Activated CD8-positive, alpha-beta memory T cell treated with anti-CD3 and anti-CD28 coated beads for 36 hours (primary cell): ENCODE measurements around the gene THRAP3. TPM values are rescaled to one million over a fixed set of nuclear protein-coding genes. Genes with fewer than 3 reads are reported as not detected.

Experiments used
- CTCF ChIA-PET: fragments of 350-600 bp; sonication (Branson Sonifier 250); formaldehyde crosslinking; loops from one replicate; lab custom pipeline; 2021; ENCODE audit warnings: antibody characterized with exemption; lab: Charles Lee
- POLR2A ChIA-PET: fragments of 350-600 bp; sonication (Branson Sonifier 250); formaldehyde crosslinking; loops from one replicate; lab custom pipeline; 2021; ENCODE audit warnings: antibody characterized with exemption; lab: Charles Lee
- total RNA-seq, 2 experiments: library from RNA; stranded (reverse); gene quantifications; one replicate each; pipeline ENCODE4 v1.2.3, GENCODE V29; 2021

Gene THRAP3
- total RNA-seq, 2 experiments from 2014 or later = 162 to 167 TPM

- CTCF ChIA-PET = no interaction called here
- POLR2A ChIA-PET = no interaction called here
Observed at GRCh38 chr1:36327421-36328087, 103.3 kb downstream of the THRAP3 start.

- POLR2A ChIA-PET = no interaction called here
- CTCF ChIA-PET = interaction anchor here (1.1 kb wide), 1 partner anchor 16 kb away, joined by 3 read pairs; no protein-coding TSS in a partner anchor
Observed at GRCh38 chr1:36328088-36328480, 103.8 kb downstream of the THRAP3 start.

GRCh38 chr1:36328713-36329112, 104.5 kb downstream of the THRAP3 start:
- POLR2A ChIA-PET = no interaction called here
- CTCF ChIA-PET = interaction anchor here (1.1 kb wide), 1 partner anchor 15 kb away, joined by 3 read pairs; no protein-coding TSS in a partner anchor

- CTCF ChIA-PET = interaction anchor here (1.0 kb wide), 1 partner anchor 13 kb away, joined by 3 read pairs; no protein-coding TSS in a partner anchor
- POLR2A ChIA-PET = no interaction called here
Observed at GRCh38 chr1:36329817-36330216, 105.6 kb downstream of the THRAP3 start.

- ChIA-PET POLR2A (no interaction called here), CTCF (no interaction called here)
Observed at GRCh38 chr1:36330940-36331339, 106.7 kb downstream of the THRAP3 start.

DNA sequence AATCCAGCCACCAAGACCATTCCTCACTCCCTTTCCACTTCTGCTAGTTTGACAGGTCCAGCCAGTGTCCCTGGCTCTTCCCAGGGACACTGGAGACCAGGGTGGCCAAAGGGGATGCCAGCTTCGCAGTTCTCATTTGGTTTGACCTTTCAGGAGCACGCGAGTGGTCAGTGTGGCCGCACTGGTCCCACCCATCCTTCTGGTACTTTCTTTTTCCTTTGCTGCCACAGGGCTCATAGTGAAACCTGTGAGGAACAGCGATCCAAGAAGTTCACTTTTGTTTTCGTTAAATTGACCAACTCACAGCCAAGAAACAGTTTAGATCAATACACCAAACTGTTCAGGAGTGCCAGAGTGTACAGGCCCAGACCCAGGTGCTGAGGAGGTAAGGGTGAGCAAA, 113.6 kb downstream of the THRAP3 start:
- CTCF ChIA-PET = no interaction called here
- POLR2A ChIA-PET = no interaction called here

GRCh38 chr1:36339215-36339614, 115.0 kb downstream of the THRAP3 start:
- CTCF ChIA-PET = no interaction called here
- POLR2A ChIA-PET = no interaction called here

DNA sequence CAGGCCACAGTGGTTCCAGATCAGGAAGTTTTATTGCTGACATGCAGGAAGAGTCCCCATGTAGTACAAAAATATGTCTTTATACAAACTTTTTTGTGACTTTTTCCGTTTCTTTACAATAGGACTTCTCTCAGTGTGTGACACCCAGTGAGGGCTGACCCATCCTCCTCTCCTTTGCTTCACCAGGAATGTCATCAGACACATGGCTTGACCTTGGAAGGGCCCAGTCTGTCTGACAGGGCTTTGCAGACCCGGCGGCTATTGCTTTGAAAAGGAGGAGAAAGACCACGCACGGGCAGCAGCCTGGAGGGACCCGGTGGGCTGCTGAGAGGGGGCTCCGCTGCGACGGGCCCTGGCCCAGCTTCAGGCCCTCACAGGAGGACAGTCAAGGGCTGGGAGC, 115.4 kb downstream of the THRAP3 start:
- CTCF ChIA-PET = no interaction called here
- POLR2A ChIA-PET = no interaction called here

GRCh38 chr1:36341626-36342320, 117.5 kb downstream of the THRAP3 start:
- POLR2A ChIA-PET = no interaction called here
- CTCF ChIA-PET = interaction anchor here (0.5 to 2.3 kb wide), 15 partner anchors 7 to 241 kb away, joined by 3 to 11 read pairs (median 4); no protein-coding TSS in a partner anchor

DNA sequence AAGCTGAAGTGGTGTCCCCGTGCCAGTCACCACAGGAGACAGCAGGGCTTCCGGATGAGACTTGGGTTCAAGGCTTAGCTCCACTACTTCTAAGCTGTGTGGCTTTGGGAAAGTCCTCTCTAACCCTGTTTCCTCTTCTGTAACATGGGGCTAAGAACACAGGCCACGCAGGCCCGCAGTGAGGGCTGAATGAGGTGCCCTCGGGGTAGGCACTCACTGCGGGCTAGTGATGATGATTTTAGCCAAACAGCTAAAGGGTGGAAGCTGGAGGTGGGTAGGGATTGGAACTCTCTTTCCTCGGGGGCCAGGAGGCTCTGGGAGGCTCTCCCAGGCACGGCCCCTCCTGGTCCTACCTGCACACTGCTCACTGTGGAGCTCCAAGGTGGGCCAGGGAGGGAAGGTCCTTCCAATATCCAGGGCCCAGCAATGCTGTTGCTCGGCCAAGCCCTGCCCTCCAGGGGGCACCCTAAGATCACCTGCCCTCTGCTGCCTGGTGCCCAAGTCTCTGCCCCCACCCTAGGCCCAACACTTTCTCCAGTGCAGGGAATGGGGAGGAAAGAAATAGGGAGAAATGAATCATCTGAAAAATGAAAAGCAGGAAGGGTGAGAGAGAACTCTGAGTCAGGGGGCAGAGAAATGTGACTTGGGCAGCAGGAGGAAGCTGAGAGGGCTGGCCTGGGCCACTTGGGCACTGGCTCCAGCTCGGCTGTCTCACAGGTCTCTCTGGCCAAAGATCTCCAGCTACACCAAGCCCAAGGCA, 118.4 kb downstream of the THRAP3 start:
- CTCF ChIA-PET = interaction anchor here (0.5 to 2.3 kb wide), 19 partner anchors 8 to 242 kb away, joined by 3 to 11 read pairs (median 4); partner anchors contain the start of gene EVA1B
- POLR2A ChIA-PET = no interaction called here

DNA sequence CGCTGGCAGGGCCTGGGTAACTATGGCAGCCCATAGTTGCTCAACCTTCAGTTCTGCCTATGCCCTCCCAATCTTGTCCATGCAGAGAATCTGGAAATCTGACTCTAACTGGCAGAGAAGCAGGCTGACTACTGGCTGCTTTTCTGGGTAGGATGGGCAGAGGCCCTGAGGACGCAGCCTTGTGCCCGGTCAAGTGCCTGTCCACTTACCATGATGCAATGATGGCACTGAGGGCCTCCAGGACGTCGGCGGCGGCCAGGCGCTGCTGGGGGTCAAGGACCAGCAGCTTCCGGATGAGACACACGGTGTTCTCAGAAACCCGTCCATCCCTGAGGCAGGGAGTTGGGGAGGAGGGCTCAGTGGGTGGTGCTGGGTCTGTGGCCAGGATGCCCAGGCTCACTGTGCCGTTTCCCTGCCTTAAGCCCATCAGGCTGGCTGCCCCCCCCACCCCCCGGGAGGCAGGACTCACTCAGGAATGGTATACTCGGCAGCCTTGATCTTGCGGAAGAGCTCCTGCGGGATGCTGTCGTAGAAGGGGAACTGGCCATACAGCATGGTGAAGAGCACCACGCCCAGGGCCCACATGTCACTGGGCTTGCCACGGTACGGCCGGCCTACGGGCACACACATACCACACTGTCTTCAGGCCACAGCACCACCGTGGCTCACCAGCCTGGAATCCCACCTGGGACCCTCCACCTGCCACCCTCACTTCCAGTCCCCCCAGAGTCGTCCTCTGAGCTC, 119.6 kb downstream of the THRAP3 start:
- ChIA-PET CTCF (interaction anchor here (0.5 to 2.3 kb wide), 9 partner anchors 9 to 78 kb away, joined by 3 to 11 read pairs (median 4); partner anchors contain the start of gene EVA1B), POLR2A (no interaction called here)

DNA sequence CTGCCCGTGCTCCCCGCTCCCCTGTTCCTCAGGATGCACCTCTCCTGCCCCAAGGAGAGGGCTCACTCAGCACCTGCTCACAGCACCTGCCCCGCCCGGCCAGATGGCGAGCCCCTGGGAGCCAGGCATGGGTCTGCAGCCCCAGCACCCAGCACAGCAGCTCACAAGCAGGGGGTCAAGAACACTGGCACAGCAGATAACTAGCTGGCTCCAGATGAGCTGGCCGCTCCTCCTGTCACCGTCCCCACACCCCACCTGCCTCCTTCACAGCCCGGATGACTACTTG, 120.1 kb downstream of the THRAP3 start:
- POLR2A ChIA-PET = no interaction called here
- CTCF ChIA-PET = interaction anchor here (0.6 to 2.3 kb wide), 3 partner anchors 10 to 18 kb away, joined by 3 to 8 read pairs (median 4); no protein-coding TSS in a partner anchor

DNA sequence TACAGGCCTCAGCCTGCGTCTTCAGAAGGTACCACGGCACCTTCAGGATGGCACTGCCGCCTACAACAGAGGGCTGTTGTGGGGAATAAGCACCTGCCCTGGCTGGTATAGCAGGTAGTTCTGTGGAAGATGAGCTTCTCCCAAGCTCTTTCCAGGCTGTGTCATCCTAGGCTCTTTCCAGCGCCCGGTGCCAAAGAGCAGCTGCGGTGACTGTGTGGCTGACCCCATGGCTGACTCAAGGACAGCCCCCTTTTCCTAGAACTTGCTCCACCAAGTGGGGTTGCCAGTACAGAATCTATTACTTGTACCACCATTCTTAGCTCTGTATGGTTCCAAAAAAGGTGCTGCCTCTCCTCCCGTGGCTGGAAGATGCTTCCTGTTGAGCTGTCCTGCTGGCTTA, 121.1 kb downstream of the THRAP3 start:
- ChIA-PET CTCF (interaction anchor here (0.6 to 1.4 kb wide), 5 partner anchors 73 to 188 kb away, joined by 3 to 4 read pairs (median 3); no protein-coding TSS in a partner anchor), POLR2A (no interaction called here)

GRCh38 chr1:36346741-36347370, 122.6 kb downstream of the THRAP3 start:
- POLR2A ChIA-PET = no interaction called here

GRCh38 chr1:36349241-36349671, 125.0 kb downstream of the THRAP3 start:
- ChIA-PET POLR2A (no interaction called here), CTCF (interaction anchor here (1.3 to 1.9 kb wide), 2 partner anchors 20 to 25 kb away, joined by 3 to 4 read pairs; no protein-coding TSS in a partner anchor)

More at GRCh38 chr1:36346741-36347370, 122.6 kb downstream of the THRAP3 start:
- CTCF ChIA-PET = interaction anchor here (1.9 kb wide), 1 partner anchor 23 kb away, joined by 4 read pairs; no protein-coding TSS in a partner anchor

GRCh38 chr1:36349839-36350238, 125.6 kb downstream of the THRAP3 start:
- ChIA-PET CTCF (interaction anchor here (0.5 to 1.3 kb wide), 2 partner anchors 19 to 288 kb away, joined by 3 read pairs; no protein-coding TSS in a partner anchor), POLR2A (no interaction called here)

DNA sequence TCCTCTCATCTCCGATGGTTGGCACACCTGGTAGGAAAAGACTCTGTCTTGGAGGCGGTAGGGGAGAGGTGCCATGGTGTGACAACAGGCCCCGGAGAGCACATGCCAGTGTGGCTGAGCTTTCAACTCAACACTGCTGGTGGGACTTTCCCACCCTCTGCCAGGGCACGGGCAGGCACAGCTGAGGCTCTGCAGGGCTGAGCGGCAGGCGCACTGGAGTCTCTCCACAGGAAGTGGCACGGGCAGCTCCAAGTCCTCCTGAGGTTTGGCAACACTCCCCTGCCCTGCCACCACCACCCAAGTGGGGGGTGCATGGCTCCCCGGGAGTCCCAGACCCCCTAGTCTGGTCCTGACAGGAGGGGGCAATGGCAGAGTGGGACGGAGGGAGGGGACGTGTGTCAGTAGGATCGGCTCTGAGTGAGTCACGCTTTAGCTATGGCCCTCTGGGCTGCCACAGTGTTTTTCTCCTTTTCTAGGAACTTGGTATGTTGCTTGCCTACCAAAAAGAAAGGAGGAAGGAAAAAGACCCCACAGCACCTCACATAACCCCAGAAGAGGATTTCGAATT, 126.5 kb downstream of the THRAP3 start:
- ChIA-PET POLR2A (no interaction called here), CTCF (interaction anchor here (1.0 to 1.1 kb wide), 2 partner anchors 18 to 65 kb away, joined by 4 to 5 read pairs; no protein-coding TSS in a partner anchor)
